GM19467 (cell line): ENCODE results near the gene RIMS3.
"Not testable (repeated sequence)": the region's sequence is repeated elsewhere in the genome, so short reads cannot be mapped to it uniquely, and the experiment has no call there.

Experiments
- ATAC-seq: cut with Tn5 transposase; IDR thresholded peaks from one replicate; pipeline ENCODE4 v1.9.1; 2021; ENCODE audit warnings: mild to moderate bottlenecking, moderate library complexity; ENCODE audit not compliant: unreplicated experiment

Gene RIMS3

GRCh38 chr1:40665335-40666171, at the start of gene RIMS3:
RIMS3 (minus strand) TSS chr1:40665682; CDS start chr1:40641925, 23,757 bp downstream.
- ATAC-seq: peak; percentile 58

GRCh38 chr1:40712997-40713396, 47.5 kb upstream of the RIMS3 start:
- ATAC-seq: no peak

GRCh38 chr1:40712405-40712944, 47.0 kb upstream of the RIMS3 start:
- ATAC-seq: no peak

GRCh38 chr1:40711465-40712404, 46.3 kb upstream of the RIMS3 start:
- ATAC-seq: no peak

GRCh38 chr1:40710581-40711315, 45.3 kb upstream of the RIMS3 start:
- ATAC-seq: no peak

GRCh38 chr1:40709802-40710278, 44.4 kb upstream of the RIMS3 start:
- no peak for ATAC-seq

- peak; percentile 74 for ATAC-seq
Measured at GRCh38 chr1:40709100-40709801, 43.8 kb upstream of the RIMS3 start.

GRCh38 chr1:40708750-40709099, 43.2 kb upstream of the RIMS3 start:
- peak; percentile 59 for ATAC-seq

GRCh38 chr1:40706626-40707025, 41.1 kb upstream of the RIMS3 start:
- ATAC-seq: no peak

GRCh38 chr1:40704817-40705733, 39.6 kb upstream of the RIMS3 start:
- no peak for ATAC-seq

GRCh38 chr1:40703316-40703715, 37.8 kb upstream of the RIMS3 start:
- ATAC-seq: no peak

GRCh38 chr1:40702810-40703209, 37.3 kb upstream of the RIMS3 start:
- ATAC-seq: not testable (repeated sequence)

GRCh38 chr1:40701684-40702083, 36.2 kb upstream of the RIMS3 start:
- no peak for ATAC-seq

- peak; percentile 54 for ATAC-seq
Measured at GRCh38 chr1:40699787-40700186, 34.3 kb upstream of the RIMS3 start.

GRCh38 chr1:40697436-40697835, 32.0 kb upstream of the RIMS3 start:
- ATAC-seq: no peak

GRCh38 chr1:40696294-40696693, 30.8 kb upstream of the RIMS3 start:
- no peak for ATAC-seq

- no peak for ATAC-seq
Measured at GRCh38 chr1:40694353-40694874, 28.9 kb upstream of the RIMS3 start.

- ATAC-seq: no peak
Measured at GRCh38 chr1:40693425-40693824, 27.9 kb upstream of the RIMS3 start.

- ATAC-seq: no peak
Measured at GRCh38 chr1:40692429-40692895, 27.0 kb upstream of the RIMS3 start.
